H9 (cell line): ENCODE results near the gene SCN1A. TPM values are rescaled to one million over a fixed set of nuclear protein-coding genes. Genes with fewer than 3 reads are reported as not detected.

Source experiments
- DNase-seq: peaks from one replicate; pipeline ENCODE4 v3.0.0-alpha.2; 2017
- H2AFZ ChIP-seq: one replicate; pipeline ENCODE4 v1.6.1; 2013; ENCODE audit warnings: mild to moderate bottlenecking, low read length, control low read depth, moderate library complexity
- H2AK5ac ChIP-seq: 2 replicates; pipeline ENCODE4 v1.6.1; 2013; ENCODE audit warnings: low read length, control low read depth, mixed read lengths; ENCODE audit not compliant: insufficient read length
- H2BK120ac ChIP-seq: one replicate; pipeline ENCODE4 v1.6.1; 2013; ENCODE audit warnings: low read depth, mild to moderate bottlenecking, low read length, control low read depth, inconsistent platforms; ENCODE audit not compliant: poor library complexity, severe bottlenecking
- H2BK12ac ChIP-seq: 2 replicates; pipeline ENCODE4 v1.6.1; 2013; ENCODE audit warnings: low read length, control low read depth, mixed read lengths, low read depth; ENCODE audit not compliant: insufficient read length
- H2BK15ac ChIP-seq: 2 replicates; pipeline ENCODE4 v1.6.1; 2013; ENCODE audit warnings: low read depth, low read length, control low read depth
- H2BK20ac ChIP-seq: one replicate; pipeline ENCODE4 v1.6.1; 2013; ENCODE audit warnings: low read depth, mild to moderate bottlenecking, low read length, control low read depth, inconsistent platforms; ENCODE audit not compliant: poor library complexity, severe bottlenecking
- H2BK5ac ChIP-seq: 2 replicates; pipeline ENCODE4 v1.6.1; 2013; ENCODE audit warnings: low read length, control low read depth, mixed read lengths; ENCODE audit not compliant: insufficient read length
- H3K14ac ChIP-seq: 2 replicates; pipeline ENCODE4 v1.6.1; 2013; ENCODE audit warnings: low read length, control low read depth; ENCODE audit not compliant: insufficient read depth
- H3K18ac ChIP-seq: 2 replicates; pipeline ENCODE4 v1.6.1; 2013; ENCODE audit warnings: low read depth, mild to moderate bottlenecking, mixed read lengths, low read length, control low read depth; ENCODE audit not compliant: insufficient read length
- H3K23ac ChIP-seq: 2 replicates; pipeline ENCODE4 v1.6.1; 2013; ENCODE audit warnings: low read length, control low read depth, mixed read lengths, low read depth; ENCODE audit not compliant: insufficient read length
- H3K23me2 ChIP-seq: 2 replicates; pipeline ENCODE4 v1.6.1; 2013; ENCODE audit warnings: low read depth, mild to moderate bottlenecking, mixed read lengths, low read length, control low read depth; ENCODE audit not compliant: insufficient read length, poor library complexity, severe bottlenecking
- H3K27ac ChIP-seq: 2 replicates; pipeline ENCODE4 v1.5.1; 2013; ENCODE audit warnings: low read length, control low read depth, mixed read lengths, low read depth; ENCODE audit not compliant: insufficient read length
- H3K27me3 ChIP-seq: 2 replicates; pipeline ENCODE4 v1.6.1; 2013; ENCODE audit warnings: low read length, control low read depth, inconsistent platforms; ENCODE audit not compliant: insufficient read depth
- H3K4ac ChIP-seq: 2 replicates; pipeline ENCODE4 v1.6.1; 2013; ENCODE audit warnings: low read depth, mild to moderate bottlenecking, control low read depth, inconsistent platforms, low read length, moderate library complexity
- H3K4me1 ChIP-seq: 2 replicates; pipeline ENCODE4 v1.6.1; 2013; ENCODE audit warnings: low read length, control low read depth, inconsistent platforms; ENCODE audit not compliant: insufficient read depth
- H3K4me2 ChIP-seq: 2 replicates; pipeline ENCODE4 v1.6.1; 2013; ENCODE audit warnings: low read length, control low read depth, mixed read lengths; ENCODE audit not compliant: insufficient read length, insufficient read depth
- H3K56ac ChIP-seq: 2 replicates; pipeline ENCODE4 v1.6.1; 2013; ENCODE audit warnings: low read depth, mild to moderate bottlenecking, mixed read lengths, low read length, control low read depth; ENCODE audit not compliant: insufficient read length
- H3K79me1 ChIP-seq: 2 replicates; pipeline ENCODE4 v1.6.1; 2013; ENCODE audit warnings: low read depth, mild to moderate bottlenecking, moderate library complexity, low read length, control low read depth, inconsistent platforms; ENCODE audit not compliant: insufficient read depth, poor library complexity, severe bottlenecking
- H3K79me2 ChIP-seq: 2 replicates; pipeline ENCODE4 v1.6.1; 2013; ENCODE audit warnings: low read length, control low read depth, inconsistent platforms; ENCODE audit not compliant: insufficient read depth
- H3K9ac ChIP-seq: 2 replicates; pipeline ENCODE4 v1.6.1; 2013; ENCODE audit warnings: low read length, control low read depth, mixed read lengths; ENCODE audit not compliant: insufficient read length; ENCODE audit errors: extremely low read depth
- H3K9me3 ChIP-seq: one replicate; pipeline ENCODE4 v1.6.1; 2013; ENCODE audit warnings: low read depth, low read length, inconsistent platforms; ENCODE audit not compliant: control insufficient read depth
- H3T11ph ChIP-seq: one replicate; pipeline ENCODE4 v1.6.1; 2013; ENCODE audit warnings: mild to moderate bottlenecking, low read length, control low read depth, inconsistent platforms
- H4K20me1 ChIP-seq: one replicate; pipeline ENCODE4 v1.6.1; 2013; ENCODE audit not compliant: control insufficient read depth, insufficient read length, insufficient read depth
- H4K5ac ChIP-seq: 2 replicates; pipeline ENCODE4 v1.6.1; 2013; ENCODE audit warnings: low read depth, mild to moderate bottlenecking, mixed read lengths, low read length, control low read depth; ENCODE audit not compliant: insufficient read length
- H4K8ac ChIP-seq: replicated peaks from 2 replicates; pipeline ENCODE4 v1.6.1; 2013; ENCODE audit warnings: low read length, control low read depth, mixed read lengths, low read depth; ENCODE audit not compliant: insufficient read length
- H4K91ac ChIP-seq: 2 replicates; pipeline ENCODE4 v1.6.1; 2013; ENCODE audit warnings: low read depth, mild to moderate bottlenecking, moderate library complexity, mixed read lengths, low read length, control low read depth; ENCODE audit not compliant: insufficient read length
- H3K27ac Mint-ChIP-seq, 3 experiments: 2 replicates in 2 of 3; 3 replicates in 1 of 3; pipeline ENCODE4 v1.8.0; 2020 to 2021; ENCODE audit warnings: mixed read lengths in 3 of 3, mild to moderate bottlenecking in 1 of 3, moderate library complexity in 1 of 3
- H3K27me3 Mint-ChIP-seq: 2 replicates; pipeline ENCODE4 v1.8.0; 2021; ENCODE audit warnings: low read depth, mild to moderate bottlenecking, moderate library complexity, mixed read lengths
- H3K36me3 Mint-ChIP-seq, 3 experiments: 2 replicates in 2 of 3; 3 replicates in 1 of 3; pipeline ENCODE4 v1.8.0; 2020 to 2021; ENCODE audit warnings: low read depth in 3 of 3, mixed read lengths in 3 of 3; ENCODE audit not compliant: insufficient read depth in 1 of 3
- H3K4me1 Mint-ChIP-seq, 2 experiments: 2 replicates each; pipeline ENCODE4 v1.8.0; 2020; ENCODE audit warnings: mixed read lengths in 2 of 2
- H3K4me3 Mint-ChIP-seq, 2 experiments: 2 replicates in 1 of 2; 3 replicates in 1 of 2; pipeline ENCODE4 v1.8.0; 2020 to 2021; ENCODE audit warnings: mild to moderate bottlenecking in 2 of 2, mixed read lengths in 2 of 2, moderate library complexity in 1 of 2
- H3K9me3 Mint-ChIP-seq, 2 experiments: 2 replicates in 1 of 2; 3 replicates in 1 of 2; pipeline ENCODE4 v1.8.0; 2020; ENCODE audit warnings: mild to moderate bottlenecking in 2 of 2, mixed read lengths in 2 of 2, moderate library complexity in 1 of 2
- WGBS: extraction: QIAGEN DNeasy Blood & Tissue Kit; methylation state at CpG from one replicate; pipeline ENCODE4 v1.1.7; 2013; ENCODE audit warnings: missing lambda C conversion rate, low lambda C conversion rate, mixed read lengths; ENCODE audit not compliant: insufficient read length; ENCODE audit errors: extremely low coverage; 5-methylcytosine and 5-hydroxymethylcytosine counted together
- total RNA-seq: library from RNA; stranded (reverse); gene quantifications from 2 replicates; pipeline ENCODE4 v1.2.1, GENCODE V29; 2021
- TF ChIP-seq, protein P1 (sequence below): fragments of 200-600 bp; sonication (generic); conservative IDR thresholded peaks from 3 replicates; pipeline ENCODE4 v1.8.0; 2021; ENCODE audit warnings: antibody characterized with exemption, mild to moderate bottlenecking

Gene SCN1A
- total RNA-seq, 1 experiment from 2014 or later, result 0.13 TPM

DNA sequence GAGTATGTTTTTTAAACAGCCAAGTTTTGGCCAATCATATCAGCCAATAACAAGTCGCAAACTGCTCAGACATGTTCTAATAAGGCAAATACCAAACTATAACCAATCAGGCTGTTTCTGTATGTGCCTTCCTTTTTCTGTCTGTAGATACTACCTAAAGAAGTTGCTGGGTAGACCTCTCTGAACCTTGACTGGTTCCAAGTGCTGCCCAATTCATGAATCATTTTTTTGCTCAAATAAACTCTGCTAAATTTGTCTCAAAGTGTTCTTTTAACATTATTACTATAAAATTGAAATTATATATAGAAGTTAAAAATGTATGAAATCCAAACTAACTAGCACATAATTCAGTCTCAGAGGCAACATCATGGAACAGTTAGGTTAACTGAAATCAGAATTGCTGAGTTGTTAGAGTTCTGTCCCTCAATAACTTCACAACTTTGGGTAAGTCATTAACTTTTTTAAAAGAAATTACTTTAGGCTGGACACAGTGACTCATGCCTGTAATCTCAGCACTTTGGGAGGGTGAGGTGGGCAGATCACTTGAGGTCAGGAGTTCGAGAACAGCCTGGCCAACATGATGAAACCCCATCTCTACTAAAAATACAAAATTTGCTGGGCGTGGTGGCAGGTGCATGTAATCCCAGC lies 169.4 kb downstream of the SCN1A start:
- Mint-ChIP-seq H3K9me3 (no peaks in the 10 kb centered on the region; a peak in 1 of 5 replicates), H3K36me3 (peaks cover 0 to 1% (median 0%) of the 10 kb centered on the region in 3 experiments; a peak in 1 of 7 replicates), H3K27ac (no peak overlapping the region), H3K4me1 (peaks cover 10% of the 10 kb centered on the region in 2 experiments), H3K4me3 (no peak overlapping the region), H3K27me3 (no peaks in the 10 kb centered on the region; the same call in none of the 2 replicates)
- TF ChIP-seq, protein P1, sequence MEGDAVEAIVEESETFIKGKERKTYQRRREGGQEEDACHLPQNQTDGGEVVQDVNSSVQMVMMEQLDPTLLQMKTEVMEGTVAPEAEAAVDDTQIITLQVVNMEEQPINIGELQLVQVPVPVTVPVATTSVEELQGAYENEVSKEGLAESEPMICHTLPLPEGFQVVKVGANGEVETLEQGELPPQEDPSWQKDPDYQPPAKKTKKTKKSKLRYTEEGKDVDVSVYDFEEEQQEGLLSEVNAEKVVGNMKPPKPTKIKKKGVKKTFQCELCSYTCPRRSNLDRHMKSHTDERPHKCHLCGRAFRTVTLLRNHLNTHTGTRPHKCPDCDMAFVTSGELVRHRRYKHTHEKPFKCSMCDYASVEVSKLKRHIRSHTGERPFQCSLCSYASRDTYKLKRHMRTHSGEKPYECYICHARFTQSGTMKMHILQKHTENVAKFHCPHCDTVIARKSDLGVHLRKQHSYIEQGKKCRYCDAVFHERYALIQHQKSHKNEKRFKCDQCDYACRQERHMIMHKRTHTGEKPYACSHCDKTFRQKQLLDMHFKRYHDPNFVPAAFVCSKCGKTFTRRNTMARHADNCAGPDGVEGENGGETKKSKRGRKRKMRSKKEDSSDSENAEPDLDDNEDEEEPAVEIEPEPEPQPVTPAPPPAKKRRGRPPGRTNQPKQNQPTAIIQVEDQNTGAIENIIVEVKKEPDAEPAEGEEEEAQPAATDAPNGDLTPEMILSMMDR, result no peak
- Histone ChIP-seq H2BK20ac (no peak overlapping the region), H2BK120ac (no peak overlapping the region), H2AK5ac (no peak overlapping the region), H3K4me2 (no peak overlapping the region), H3T11ph (no peak overlapping the region), H3K23ac (no peak overlapping the region), H3K4me1 (no peaks in the 10 kb centered on the region), H3K9ac (no peak overlapping the region), H3K23me2 (no peaks in the 10 kb centered on the region), H4K8ac (no peak overlapping the region), H3K56ac (no peak overlapping the region), H3K14ac (no peak overlapping the region), H3K18ac (no peak overlapping the region), H2BK12ac (no peak overlapping the region), H4K5ac (no peak overlapping the region), H2AFZ (no peak overlapping the region), H2BK15ac (no peak overlapping the region), H3K79me1 (no peaks in the 10 kb centered on the region), H3K4ac (no peak overlapping the region), H2BK5ac (no peak overlapping the region), H4K91ac (no peak overlapping the region), H3K27ac (no peak overlapping the region), H3K9me3 (no peaks in the 10 kb centered on the region), H3K79me2 (no peaks in the 10 kb centered on the region), H3K27me3 (no peaks in the 10 kb centered on the region), H4K20me1 (no peaks in the 10 kb centered on the region)
- DNase-seq, result no peak
- WGBS, result no CpG with 5 or more reads among the region's 3 CpGs
